Endometrial microvascular endothelial cells (primary cell): Measurements from ENCODE around the gene YPEL5. TPM values are rescaled to one million over a fixed set of nuclear protein-coding genes. Genes with fewer than 3 reads are reported as not detected.

Experiments used
- in situ Hi-C: cut with HindIII; loops from 2 replicates; pipeline ENCODE4 v1.10.0; 2017; ENCODE audit warnings: low sequenced_read_pairs, low pct_unique_long_range_greater_than_20kb; ENCODE audit errors: inconsistent ontology term
- total RNA-seq: library from RNA; depleted of rRNA; stranded (reverse); fragments of >200 nt; gene quantifications from one replicate; pipeline ENCODE4 v1.2.3, GENCODE V29; 2015; ENCODE audit errors: inconsistent ontology term

YPEL5 gene
- total RNA-seq, 1 donor from 2014 or later = 63.3 TPM

- in situ Hi-C loops = no loop called here
Measured at GRCh38 chr2:30161929-30162706, 15.3 kb downstream of the YPEL5 start.

- in situ Hi-C loops = no loop called here
Measured at GRCh38 chr2:30162806-30163205, 16.0 kb downstream of the YPEL5 start.

- in situ Hi-C loops = no loop called here
Measured at GRCh38 chr2:30164131-30164925, 17.5 kb downstream of the YPEL5 start.

DNA sequence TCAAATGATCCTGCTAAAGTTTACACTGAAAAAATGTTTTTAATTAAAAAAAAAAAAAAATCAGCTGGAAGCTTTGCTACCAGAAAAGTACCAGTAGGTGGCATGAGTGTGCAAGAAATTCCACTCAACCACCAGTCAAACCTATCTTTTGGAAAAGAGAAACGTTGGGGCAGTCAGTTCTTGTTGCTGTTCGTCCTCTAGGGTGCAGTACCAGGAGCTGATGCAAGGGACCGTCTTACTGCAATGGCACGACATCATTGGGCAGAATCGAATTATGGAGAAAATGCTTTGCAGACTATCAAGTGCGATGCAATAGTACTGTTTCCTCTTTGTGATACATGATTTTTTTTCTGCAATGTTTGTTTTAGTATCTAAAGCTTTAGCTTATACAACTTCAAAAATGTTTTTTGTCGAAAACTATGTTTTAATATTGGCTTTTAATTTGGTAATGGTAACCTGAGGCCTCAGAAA, 18.3 kb downstream of the YPEL5 start:
- in situ Hi-C loops = no loop called here

DNA sequence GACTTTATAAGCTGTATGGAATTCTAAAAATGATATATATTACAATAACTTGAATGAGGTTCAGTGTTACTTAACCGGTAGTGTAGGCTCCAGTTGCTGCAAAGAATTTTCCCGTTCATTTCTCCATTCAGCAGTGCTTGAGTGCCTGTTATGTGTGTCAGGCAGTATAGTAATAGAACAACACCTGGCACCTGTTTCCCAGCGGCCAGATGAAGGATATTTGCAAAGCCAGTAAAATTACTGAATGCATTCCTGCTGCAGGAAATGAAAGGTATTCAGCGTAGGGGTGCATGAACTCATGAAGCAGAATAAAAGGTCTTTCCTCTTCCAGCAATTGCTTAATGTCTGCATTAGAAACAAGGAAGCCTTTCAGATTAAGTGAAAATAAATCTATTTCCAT, 18.8 kb downstream of the YPEL5 start:
- in situ Hi-C loops = no loop called here

- in situ Hi-C loops = no loop called here
Measured at GRCh38 chr2:30172627-30173026, 25.8 kb downstream of the YPEL5 start.

DNA sequence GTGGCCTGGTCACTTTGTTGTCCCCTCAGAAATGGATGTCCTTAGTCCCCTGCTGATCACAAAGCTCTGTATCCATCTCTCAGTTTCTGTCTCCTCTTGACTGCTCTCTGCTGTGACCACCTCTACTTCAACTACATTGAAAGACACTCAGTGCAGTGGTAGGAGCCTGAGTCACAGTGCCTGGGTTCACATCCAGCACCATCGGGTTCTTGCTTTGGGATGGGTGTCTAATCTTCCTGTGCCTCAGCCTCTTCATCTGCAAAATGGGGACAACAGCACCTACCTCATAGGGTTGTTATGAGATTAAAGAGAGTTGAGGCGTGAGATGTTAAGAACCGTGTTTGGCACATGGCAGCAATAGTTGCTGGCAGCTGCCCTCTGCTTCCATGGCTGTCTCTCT, 30.6 kb downstream of the YPEL5 start:
- in situ Hi-C loops = no loop called here

DNA sequence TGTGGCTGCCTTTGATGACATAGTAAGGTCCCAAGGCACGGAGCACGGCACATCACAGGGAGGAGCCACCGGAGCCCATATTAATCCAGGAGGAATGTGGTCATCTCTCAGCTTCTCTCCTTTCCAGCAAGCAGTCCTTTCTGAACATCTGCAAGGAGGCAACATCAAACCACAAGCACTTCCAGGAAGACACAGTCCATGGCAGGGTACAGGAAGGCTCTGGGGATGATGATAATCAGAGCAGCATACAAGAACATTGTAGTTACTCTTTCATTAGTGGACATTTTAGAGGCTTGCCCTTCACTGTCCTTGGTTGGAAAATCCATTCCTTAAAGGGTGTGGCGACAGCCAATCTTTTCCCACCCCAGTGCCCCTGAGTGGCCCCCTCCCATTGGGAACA, 31.1 kb downstream of the YPEL5 start:
- in situ Hi-C loops = no loop called here

DNA sequence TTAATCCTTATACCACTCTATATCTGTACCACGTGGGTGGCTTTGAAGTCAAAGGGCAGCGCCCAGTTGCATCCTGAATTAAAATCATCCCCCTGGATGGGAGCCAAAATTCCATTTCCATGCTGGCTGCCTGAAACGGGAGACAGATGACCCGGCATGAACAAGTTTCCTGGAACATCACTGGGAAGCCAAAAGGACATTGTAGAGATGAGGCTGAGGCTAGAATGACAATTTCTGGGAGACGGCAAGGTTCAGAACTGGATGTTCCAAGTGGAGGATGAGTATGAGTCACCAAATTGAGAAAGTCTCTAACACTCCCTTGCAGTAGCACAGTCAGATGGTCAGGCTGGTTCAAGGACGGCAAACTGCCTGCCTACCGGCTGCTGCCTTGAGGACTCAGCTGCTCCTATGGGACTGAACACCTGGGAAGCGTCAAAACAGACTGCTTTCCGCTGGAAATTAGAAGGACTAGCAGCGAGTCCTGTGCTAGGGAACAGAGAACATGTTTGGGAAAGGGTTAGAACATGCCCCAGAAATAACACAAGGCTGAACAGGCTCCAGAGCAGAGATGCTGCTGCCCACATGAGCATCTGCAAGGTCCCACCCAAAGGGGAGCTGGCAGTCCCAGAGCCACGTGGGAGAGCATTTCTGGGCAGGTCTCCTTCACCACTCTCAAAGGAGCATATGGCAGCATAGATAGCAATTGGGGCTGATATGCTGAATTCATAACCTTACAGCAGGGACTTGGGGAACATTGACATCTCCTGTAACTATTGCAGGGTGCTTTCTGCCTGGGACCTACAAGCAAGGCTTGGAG, 32.0 kb downstream of the YPEL5 start:
- in situ Hi-C loops = no loop called here

- in situ Hi-C loops = no loop called here
Measured at GRCh38 chr2:30179536-30179935, 32.7 kb downstream of the YPEL5 start.

DNA sequence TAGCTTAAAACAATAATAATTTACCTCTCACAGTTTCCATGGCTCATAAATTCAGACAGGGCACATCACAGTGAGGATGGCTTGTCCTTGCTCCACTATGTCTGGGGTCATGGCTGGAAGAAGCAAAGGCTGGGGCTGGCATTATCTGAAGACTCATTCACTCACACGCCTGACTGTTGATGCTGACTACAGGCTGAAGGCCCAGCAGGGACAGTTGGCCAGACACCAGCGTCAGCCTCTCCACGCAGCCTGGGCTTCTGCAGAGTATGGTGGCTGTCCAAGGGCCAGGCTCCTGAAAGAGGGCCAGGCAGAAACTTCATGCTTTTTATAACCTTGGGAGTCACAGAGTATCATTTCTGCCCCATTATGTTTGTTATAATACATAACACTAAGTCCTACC, 33.4 kb downstream of the YPEL5 start:
- in situ Hi-C loops = no loop called here

DNA sequence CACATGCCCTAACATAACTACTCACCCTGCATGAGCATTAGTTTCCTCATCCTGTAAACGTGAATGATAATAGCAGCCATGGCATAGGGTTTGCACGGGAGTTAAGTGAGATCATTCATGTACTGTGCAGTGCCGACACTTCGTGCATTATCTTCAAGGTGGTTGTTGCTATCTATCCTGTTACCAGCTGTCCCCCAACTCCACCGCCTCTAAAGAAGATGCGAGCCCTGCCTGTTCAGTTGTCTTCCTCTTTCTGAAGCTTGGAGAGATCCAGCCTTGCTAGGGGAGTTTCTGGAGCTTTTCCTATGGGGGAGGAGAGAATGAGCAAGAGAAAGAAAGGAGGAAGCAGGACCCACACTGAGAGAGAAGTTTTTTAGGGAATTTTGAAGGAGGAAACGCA, 34.4 kb downstream of the YPEL5 start:
- in situ Hi-C loops = no loop called here

- in situ Hi-C loops = no loop called here
Measured at GRCh38 chr2:30184035-30184434, 37.2 kb downstream of the YPEL5 start.

- in situ Hi-C loops = no loop called here
Measured at GRCh38 chr2:30185178-30185577, 38.4 kb downstream of the YPEL5 start.

DNA sequence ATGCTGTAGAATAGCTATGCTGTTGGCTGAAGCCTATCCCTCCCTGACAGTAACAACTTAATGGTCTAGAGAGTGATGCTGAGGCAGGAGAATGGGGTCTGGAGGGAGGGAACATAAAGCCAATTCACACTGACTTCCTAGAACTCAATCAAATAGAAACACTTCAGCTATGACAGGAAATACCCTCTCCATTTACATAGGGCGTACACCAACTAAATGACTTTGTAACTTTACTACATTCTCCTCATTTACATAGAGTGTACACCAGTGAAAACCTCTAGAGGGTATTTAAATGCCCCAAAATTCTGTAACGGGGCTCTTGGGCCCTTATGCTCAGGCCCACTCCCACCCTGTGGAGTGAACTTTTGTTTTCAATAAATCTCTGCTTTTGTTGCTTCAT, 41.5 kb downstream of the YPEL5 start:
- in situ Hi-C loops = no loop called here

DNA sequence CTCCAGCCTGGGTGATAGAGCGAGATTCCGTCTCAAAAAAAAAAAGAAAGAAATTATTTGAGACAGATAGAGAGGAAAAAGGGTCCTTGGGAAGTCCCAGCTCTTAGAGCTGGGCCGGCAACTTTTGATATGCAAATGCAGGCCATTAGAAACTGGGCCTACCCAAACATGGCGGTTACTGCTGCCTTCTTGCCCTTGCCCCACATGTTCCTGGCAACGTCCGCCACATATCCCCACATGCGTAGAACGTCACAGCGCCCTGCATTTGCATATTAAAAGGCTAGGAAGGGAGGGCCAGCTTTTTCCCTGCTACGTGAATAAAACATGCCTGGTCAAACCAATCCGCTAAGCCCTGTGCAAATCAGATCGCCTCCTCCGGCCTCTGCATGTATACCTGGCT, 43.8 kb downstream of the YPEL5 start:
- in situ Hi-C loops = no loop called here

- in situ Hi-C loops = no loop called here
Measured at GRCh38 chr2:30191107-30191506, 44.3 kb downstream of the YPEL5 start.

DNA sequence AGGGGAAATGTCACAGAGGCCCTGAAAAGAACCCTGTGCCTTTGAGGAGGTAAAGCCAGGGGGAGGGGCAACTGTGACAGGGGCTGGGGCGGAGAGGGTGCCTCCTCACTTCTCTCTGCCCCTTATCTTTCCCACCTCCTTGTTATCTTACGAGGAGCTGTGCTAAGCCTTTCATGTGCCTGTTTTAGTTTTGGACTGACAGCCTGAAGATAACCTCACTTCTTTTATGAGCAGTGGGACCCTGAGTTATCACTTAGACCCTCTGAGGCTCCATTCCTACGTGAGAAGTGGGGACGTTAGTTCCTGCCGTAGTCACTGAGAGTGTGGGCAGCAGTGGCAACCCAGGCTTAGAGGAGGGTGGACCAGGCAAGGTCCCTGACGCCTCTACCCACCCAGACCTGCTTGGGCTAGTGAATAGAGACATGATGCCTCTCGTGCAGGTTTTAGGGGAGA, 45.0 kb downstream of the YPEL5 start:
- in situ Hi-C loops = no loop called here

- in situ Hi-C loops = no loop called here
Measured at GRCh38 chr2:30192314-30192713, 45.5 kb downstream of the YPEL5 start.
